GM12891 (cell line): ENCODE results near the gene NDUFA13.

Experiments
- POLR2AphosphoS5 ChIP-seq: IDR thresholded peaks from 2 replicates; pipeline ENCODE4 v1.6.1; 2011; ENCODE audit warnings: low read depth, low read length, control low read depth
- SPI1 ChIP-seq: IDR thresholded peaks from 2 replicates; pipeline ENCODE4 v1.6.1; 2011; ENCODE audit warnings: low read depth, low read length, control low read depth
- TAF1 ChIP-seq: IDR thresholded peaks from 2 replicates; pipeline ENCODE4 v1.6.1; 2011; ENCODE audit warnings: low read depth, low read length, control low read depth

DNA sequence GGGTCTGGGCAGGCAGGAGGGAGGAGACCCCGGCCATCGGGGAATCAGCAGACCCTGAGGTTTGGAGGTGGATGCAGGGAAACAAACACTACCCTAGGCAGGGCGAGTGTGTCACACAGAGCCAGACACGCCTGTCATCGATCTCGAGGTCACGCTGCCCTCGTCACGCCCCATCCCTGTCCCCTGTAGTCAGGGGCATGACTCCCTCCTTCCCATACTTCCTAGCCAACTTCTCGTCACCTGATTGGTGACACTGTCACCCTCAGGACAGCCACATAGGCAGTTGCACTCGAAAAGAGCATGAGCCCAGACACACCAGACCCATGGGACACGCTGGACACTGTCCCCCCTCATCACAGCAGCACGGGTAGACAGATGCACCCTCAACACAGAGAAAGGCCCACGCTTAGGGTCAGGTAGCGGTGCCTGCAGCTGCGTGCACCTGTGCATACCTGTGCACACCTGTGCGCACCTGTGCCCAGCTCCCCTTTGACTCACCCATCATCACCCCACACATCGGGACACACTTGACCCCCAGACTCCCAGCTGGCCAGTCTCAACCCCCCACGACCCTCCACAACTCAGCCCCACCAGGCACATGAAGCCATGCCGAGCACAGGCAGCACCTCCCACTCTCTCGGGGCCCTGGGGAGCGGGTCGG lies 33.9 kb downstream of the NDUFA13 start:
- TF ChIP-seq POLR2AphosphoS5 (no peak), SPI1 (no peak), TAF1 (no peak)
